GM23338 (cell line): ENCODE measurements around the gene MLX. TPM values are rescaled to one million over a fixed set of nuclear protein-coding genes. Genes with fewer than 3 reads are reported as not detected.
"Not testable (repeated sequence)": the region's sequence is repeated elsewhere in the genome, so short reads cannot be mapped to it uniquely, and the experiment has no call there.

Experiments used
- ATAC-seq: fragments of 200-7000 bp; cut with Tn5 transposase; 3 replicates; pipeline ENCODE4 v1.9.1; 2020
- DNase-seq: peaks from one replicate; pipeline ENCODE4 v3.0.0-alpha.2; 2015; ENCODE audit warnings: low spot score
- H2AFZ ChIP-seq: fragments of 200-600 bp; sonication (generic); 2 replicates; pipeline ENCODE4 v1.8.0; 2016; ENCODE audit warnings: antibody characterized with exemption, mild to moderate bottlenecking, moderate library complexity
- H3F3A ChIP-seq: fragments of 200-600 bp; sonication (generic); replicated peaks from 2 replicates; pipeline ENCODE4 v1.8.0; 2017; ENCODE audit warnings: antibody characterized with exemption, mixed run types, low read depth
- H3K27ac ChIP-seq: fragments of 200-600 bp; sonication (generic); 2 replicates; pipeline ENCODE4 v1.6.1; 2016; ENCODE audit warnings: low read depth
- H3K27me3 ChIP-seq: fragments of 200-600 bp; sonication (generic); 2 replicates; pipeline ENCODE4 v1.8.0; 2016; ENCODE audit warnings: mild to moderate bottlenecking, mixed run types, moderate library complexity; ENCODE audit not compliant: insufficient read depth
- H3K36me3 ChIP-seq: fragments of 200-600 bp; sonication (generic); 2 replicates; pipeline ENCODE4 v1.8.0; 2016; ENCODE audit warnings: mild to moderate bottlenecking; ENCODE audit not compliant: insufficient read depth
- H3K4me1 ChIP-seq: fragments of 200-600 bp; sonication (generic); 2 replicates; pipeline ENCODE4 v1.8.0; 2016; ENCODE audit warnings: mild to moderate bottlenecking, moderate library complexity; ENCODE audit not compliant: insufficient read depth
- H3K4me2 ChIP-seq: fragments of 200-600 bp; sonication (generic); 2 replicates; pipeline ENCODE4 v1.7.1; 2017; ENCODE audit warnings: mixed run types
- H3K4me3 ChIP-seq: fragments of 200-600 bp; sonication (generic); 2 replicates; pipeline ENCODE4 v1.6.1; 2016; ENCODE audit warnings: mixed run types
- H3K79me2 ChIP-seq: fragments of 200-600 bp; sonication (generic); replicated peaks from 2 replicates; pipeline ENCODE4 v1.8.0; 2017; ENCODE audit warnings: mild to moderate bottlenecking; ENCODE audit not compliant: insufficient read depth
- H3K9me2 ChIP-seq: fragments of 200-600 bp; sonication (generic); 2 replicates; pipeline ENCODE4 v1.8.0; 2017; ENCODE audit not compliant: insufficient read depth
- H4K20me1 ChIP-seq: fragments of 200-600 bp; sonication (generic); replicated peaks from 2 replicates; pipeline ENCODE4 v1.8.0; 2017; ENCODE audit warnings: mild to moderate bottlenecking; ENCODE audit not compliant: insufficient read depth
- H3K27ac Mint-ChIP-seq: 2 replicates; pipeline ENCODE4 v1.8.0; 2020; ENCODE audit warnings: inconsistent platforms, mild to moderate bottlenecking, moderate library complexity, mixed read lengths
- H3K27me3 Mint-ChIP-seq: 3 replicates; pipeline ENCODE4 v1.8.0; 2022; ENCODE audit warnings: low read depth, mild to moderate bottlenecking, moderate library complexity, mixed read lengths, inconsistent platforms; ENCODE audit not compliant: insufficient read depth, poor library complexity
- H3K36me3 Mint-ChIP-seq: 3 replicates; pipeline ENCODE4 v1.8.0; 2021; ENCODE audit warnings: low read depth, mild to moderate bottlenecking, inconsistent platforms, moderate library complexity, mixed read lengths
- H3K4me1 Mint-ChIP-seq: 3 replicates; pipeline ENCODE4 v1.8.0; 2020; ENCODE audit warnings: mild to moderate bottlenecking, inconsistent platforms, mixed read lengths
- H3K4me3 Mint-ChIP-seq: 3 replicates; pipeline ENCODE4 v1.8.0; 2021; ENCODE audit warnings: moderate library complexity, mild to moderate bottlenecking, inconsistent platforms, mixed read lengths
- H3K9me3 Mint-ChIP-seq: 3 replicates; pipeline ENCODE4 v1.8.0; 2020; ENCODE audit warnings: moderate library complexity, mild to moderate bottlenecking, inconsistent platforms, mixed read lengths
- CTCF ChIP-seq, 2 experiments: fragments of 200-600 bp in 1 of 2; sonication (generic) in 1 of 2; conservative IDR thresholded peaks; 2 replicates each; pipeline versions ENCODE4 v1.5.1 to v1.6.1; 2016 to 2017; ENCODE audit warnings: antibody characterized with exemption in 2 of 2, low read depth in 2 of 2, mild to moderate bottlenecking in 2 of 2, moderate library complexity in 1 of 2
- ETS1 ChIP-seq: IDR thresholded peaks from 2 replicates; pipeline ENCODE4 v1.6.1; 2016; ENCODE audit warnings: antibody characterized with exemption
- EZH2phosphoT487 ChIP-seq: fragments of 200-600 bp; sonication (generic); IDR thresholded peaks from one replicate; pipeline ENCODE4 v1.8.1; 2018; ENCODE audit warnings: antibody characterized with exemption; ENCODE audit not compliant: unreplicated experiment
- NANOG ChIP-seq: IDR thresholded peaks from 2 replicates; pipeline ENCODE4 v1.6.1; 2016; ENCODE audit warnings: antibody characterized with exemption, borderline replicate concordance
- POLR2AphosphoS5 ChIP-seq: IDR thresholded peaks from 2 replicates; pipeline ENCODE4 v1.6.1; 2016; ENCODE audit warnings: antibody characterized with exemption, low read depth
- ZNF114 ChIP-seq: fragments of 250-450 bp; sonication (Bioruptor Pico); IDR thresholded peaks from 2 replicates; pipeline ENCODE4 v1.5.0; 2020; ENCODE audit warnings: mild to moderate bottlenecking, moderate library complexity
- polyA plus RNA-seq: library from polyadenylated mRNA; unstranded; fragments of >200 nt; fragmentation: Nextera tagmentation; extraction: Ambion mirVana; gene quantifications from 2 replicates; pipeline ENCODE4 v1.2.1, GENCODE V29; 2016
- total RNA-seq: library from RNA; depleted of rRNA; stranded (reverse); fragments of >200 nt; shearing (Covaris generic); gene quantifications from 2 replicates; pipeline ENCODE4 v1.2.3, GENCODE V29; 2014

The MLX gene
- total and polyA plus RNA-seq, 2 experiments from 2014 or later, result 33.2 to 34.1 TPM

GRCh38 chr17:42555122-42555622 is 11.7 kb upstream of the MLX start:
- peaks cover 16% of the 10 kb centered on the region for H3K4me1 Mint-ChIP-seq
- peak overlapping the region; percentile 87 for H3K4me3 Mint-ChIP-seq
- ATAC-seq (no peak), DNase-seq (no peak)
- no peaks in the 10 kb centered on the region for H4K20me1 ChIP-seq
- H3K27ac ChIP-seq, result no peak overlapping the region
- H3K27me3 Mint-ChIP-seq, result peaks cover 21% of the 10 kb centered on the region
- H3K27ac Mint-ChIP-seq, result no peak overlapping the region
- H2AFZ ChIP-seq, result peak overlapping the region; percentile 95
- H3F3A ChIP-seq, result no peaks in the 10 kb centered on the region; the same call in none of the 2 replicates
- H3K79me2 ChIP-seq, result no peaks in the 10 kb centered on the region
- no peaks in the 10 kb centered on the region for H3K9me3 Mint-ChIP-seq
- H3K9me2 ChIP-seq, result no peaks in the 10 kb centered on the region
- TF ChIP-seq ZNF114 (CRISPR knock-in tag), result no peak
- TF ChIP-seq POLR2AphosphoS5, result no peak
- TF ChIP-seq CTCF (conservative IDR thresholded peaks at IDR 0.05; ENCODE audit: low read depth in 2 of 2), result no peak
- TF ChIP-seq ETS1, result no peak
- no peak for TF ChIP-seq EZH2phosphoT487
- no peak for TF ChIP-seq NANOG
- peaks cover 8% of the 10 kb centered on the region; the same call in 1 of the 2 replicates for H3K4me1 ChIP-seq
- peak overlapping the region; percentile 92 for H3K4me2 ChIP-seq
- no peaks in the 10 kb centered on the region for H3K27me3 ChIP-seq
- H3K4me3 ChIP-seq, result peak overlapping the region; percentile 93
- H3K36me3 ChIP-seq, result no peaks in the 10 kb centered on the region
- H3K36me3 Mint-ChIP-seq, result no peaks in the 10 kb centered on the region; the same call in 2 of the 3 replicates

GRCh38 chr17:42555961-42556617 is 10.8 kb upstream of the MLX start:
- peak in 1 of 2 experiments; percentile 37; a peak in 3 of 4 replicates for TF ChIP-seq CTCF (conservative IDR thresholded peaks at IDR 0.05; ENCODE audit: low read depth in 2 of 2)
- not testable (repeated sequence) for H3K36me3 Mint-ChIP-seq, H4K20me1 ChIP-seq, H3K79me2 ChIP-seq, H3K36me3 ChIP-seq, H3K4me3 Mint-ChIP-seq, H3K27ac Mint-ChIP-seq, H3K4me2 ChIP-seq, H3K27me3 ChIP-seq, H3K4me1 ChIP-seq, H3K27ac ChIP-seq, H3F3A ChIP-seq, H3K9me2 ChIP-seq, H2AFZ ChIP-seq, H3K4me3 ChIP-seq, H3K9me3 Mint-ChIP-seq
- ATAC-seq (peak; percentile 66), DNase-seq (peak; percentile 61)
- H3K27me3 Mint-ChIP-seq, result peaks cover 21% of the 10 kb centered on the region
- peaks cover 13% of the 10 kb centered on the region for H3K4me1 Mint-ChIP-seq
